Cardiac septum (tissue), 1 donor: ENCODE results near the gene CDH24. TPM values are rescaled to one million over a fixed set of nuclear protein-coding genes. Genes with fewer than 3 reads are reported as not detected.

Source experiments
- DNase-seq: peaks from one replicate; pipeline ENCODE4 v3.0.0-alpha.2; 2020; ENCODE audit warnings: low spot score
- intact Hi-C: fragments of 100-400 bp; cut with DNase I; formaldehyde crosslinking; loops from one replicate; pipeline ENCODE4 v1.14.0; 2022
- total RNA-seq: library from RNA; stranded (reverse); fragmentation: NEBNext Ultra II Directional; extraction: Animal tissue kit (Norgen Biotek cat#: 25700); gene quantifications from one replicate; pipeline ENCODE4 v1.2.1, GENCODE V29; 2021
- donor health status: DM: no; HTN: no; CAD: no.

The CDH24 gene
- total RNA-seq, 1 donor from 2014 or later: 2.6 TPM

DNA sequence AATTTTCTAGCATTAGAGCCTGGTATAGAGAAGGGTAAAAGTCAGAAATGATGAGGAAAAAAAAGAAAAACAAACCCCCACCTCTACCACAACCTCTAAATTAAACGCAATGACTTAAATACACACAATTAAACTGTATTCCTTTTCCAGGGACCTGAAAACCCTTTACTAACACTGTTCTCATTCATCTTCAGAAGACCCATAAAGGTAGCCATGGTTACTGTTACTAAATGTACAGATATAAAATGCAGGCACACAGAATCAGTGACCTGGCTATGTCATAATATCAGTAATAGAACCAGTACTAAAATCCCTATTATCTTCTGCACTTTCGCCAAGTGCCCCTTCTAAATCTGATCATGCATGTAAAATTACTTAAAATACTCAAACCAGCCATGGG lies 36.2 kb upstream of the CDH24 start:
- no peak for DNase-seq
- intact Hi-C loops: loop anchor here (10.0 kb wide), 2 partner anchors 211 to 461 kb away; partner anchors contain the start of genes BCL2L2, PPP1R3E, THTPA and ZFHX2

DNA sequence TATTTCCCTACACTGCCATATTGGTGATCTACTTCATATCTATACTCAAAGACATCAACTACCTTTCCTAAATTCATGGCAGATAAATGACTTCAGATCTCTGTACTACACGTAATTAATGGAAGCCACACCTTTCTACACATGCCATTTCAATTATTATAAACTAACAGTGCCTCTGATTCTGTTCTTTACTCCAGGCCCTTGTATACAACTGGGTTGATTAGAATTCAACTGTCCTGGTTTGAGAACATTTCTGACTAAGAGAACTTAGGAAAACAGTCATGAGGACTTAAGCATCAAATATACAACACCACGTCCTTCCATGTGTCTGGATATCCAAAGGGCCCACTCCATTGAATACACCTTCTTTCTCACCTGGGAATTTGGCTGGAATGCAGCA lies 35.8 kb upstream of the CDH24 start:
- DNase-seq: no peak
- intact Hi-C loops: loop anchor here (10.0 kb wide), 2 partner anchors 212 to 462 kb away; partner anchors contain the start of genes BCL2L2, PPP1R3E, THTPA and ZFHX2

DNA sequence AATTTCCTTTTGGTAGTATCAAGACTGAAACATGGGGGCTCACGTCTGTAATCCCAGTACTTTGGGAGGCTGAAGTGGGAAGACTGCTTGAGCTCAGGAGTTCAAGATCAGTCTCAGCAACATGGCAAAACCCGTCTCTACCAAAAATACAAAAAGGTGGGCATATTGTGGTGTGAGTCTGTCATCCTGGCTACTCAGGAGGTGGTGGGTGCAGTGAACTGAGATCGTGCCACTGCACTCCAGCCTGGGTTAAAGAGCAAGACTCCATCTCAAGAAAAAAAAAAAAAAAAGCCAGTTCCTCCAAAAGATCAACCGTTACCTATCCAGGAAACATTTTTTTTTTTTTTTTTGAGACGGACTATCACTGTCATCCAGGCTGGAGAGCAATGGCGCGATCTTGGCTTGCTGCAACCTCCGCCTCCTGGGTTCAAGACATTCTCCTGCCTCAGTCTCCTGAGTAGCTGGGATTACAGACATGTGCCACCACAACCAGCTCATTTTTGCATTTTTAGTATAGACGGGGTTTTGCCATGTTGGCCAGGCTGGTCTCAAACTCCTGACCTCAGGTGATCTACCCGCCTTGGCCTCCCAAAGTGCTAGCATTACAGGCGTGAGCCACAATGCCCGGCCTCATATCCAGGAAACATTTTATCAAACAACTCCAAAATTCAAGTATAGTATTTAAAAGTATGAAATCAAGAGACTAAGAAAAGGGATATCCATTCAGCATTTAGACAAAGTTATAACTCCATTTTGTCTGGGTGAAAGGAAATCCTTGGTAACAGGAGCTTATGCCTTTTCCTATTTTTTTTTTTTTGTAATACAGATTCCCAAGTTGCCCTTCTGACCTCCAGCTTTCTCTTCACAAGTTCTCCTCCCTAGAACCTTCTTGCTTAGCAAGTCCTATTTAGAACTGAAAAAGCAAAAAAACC lies 34.2 kb upstream of the CDH24 start:
- intact Hi-C loops: loop anchor here (10.0 kb wide), 2 partner anchors 213 to 463 kb away; partner anchors contain the start of genes BCL2L2, PPP1R3E, THTPA and ZFHX2
- no peak for DNase-seq

DNA sequence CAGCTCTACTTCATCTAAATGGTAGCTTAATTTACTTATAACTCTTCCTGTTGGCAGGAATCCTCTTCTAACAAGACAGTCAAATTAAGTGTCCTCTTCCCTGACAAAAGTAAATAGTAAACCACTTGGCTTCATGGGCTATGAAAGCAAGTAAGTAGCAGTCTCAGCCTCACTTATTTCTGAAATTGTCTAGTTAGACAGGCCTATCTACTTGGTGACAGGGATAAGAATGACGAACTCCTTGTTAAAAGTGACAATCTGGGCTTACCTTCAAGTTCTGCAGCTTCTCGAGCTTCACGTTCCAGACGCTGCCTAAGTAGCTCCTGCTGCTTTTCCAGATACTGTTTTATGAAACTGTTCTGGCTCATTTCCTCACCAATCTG lies 32.9 kb upstream of the CDH24 start:
- intact Hi-C loops: loop anchor here (10.0 kb wide), 2 partner anchors 215 to 465 kb away; partner anchors contain the start of genes BCL2L2, PPP1R3E, THTPA and ZFHX2
- no peak for DNase-seq

DNA sequence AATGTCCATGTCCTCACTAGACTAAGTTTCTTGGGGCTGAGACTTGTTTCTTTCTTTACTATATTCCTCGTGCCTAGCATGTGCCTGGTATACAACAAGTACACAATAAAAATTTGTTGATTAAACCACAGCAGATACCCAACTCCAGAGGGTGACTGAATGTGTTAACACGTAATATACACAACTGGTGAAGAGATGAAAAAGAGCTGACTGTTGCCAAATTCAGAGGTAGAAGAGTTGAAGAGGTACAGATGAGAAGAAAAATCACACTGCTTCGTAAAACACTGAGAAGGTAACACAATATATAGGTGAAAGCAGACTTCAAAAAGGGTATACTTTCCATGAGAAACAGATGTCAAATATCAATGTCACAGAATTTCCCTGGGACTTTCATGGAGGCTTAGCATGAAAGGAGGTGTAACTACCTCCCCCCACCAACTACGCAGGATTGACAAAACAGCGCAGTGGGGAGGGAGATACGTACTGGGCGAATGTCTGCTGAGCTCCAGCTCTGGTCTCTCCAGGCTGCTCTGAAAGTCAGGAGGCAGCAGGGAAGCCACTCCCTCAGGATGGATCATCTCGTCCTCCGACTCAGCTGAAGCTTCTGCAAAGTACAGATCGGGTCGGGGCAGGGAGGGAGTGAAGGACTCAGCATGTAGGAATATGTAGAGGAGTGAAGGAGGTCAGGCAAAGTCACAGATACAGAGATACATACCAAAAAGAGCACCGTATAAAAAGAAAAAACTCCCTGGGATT lies 32.4 kb upstream of the CDH24 start:
- DNase-seq: no peak
- intact Hi-C loops: loop anchor here (10.0 kb wide), 2 partner anchors 215 to 465 kb away; partner anchors contain the start of genes BCL2L2, PPP1R3E, THTPA and ZFHX2

DNA sequence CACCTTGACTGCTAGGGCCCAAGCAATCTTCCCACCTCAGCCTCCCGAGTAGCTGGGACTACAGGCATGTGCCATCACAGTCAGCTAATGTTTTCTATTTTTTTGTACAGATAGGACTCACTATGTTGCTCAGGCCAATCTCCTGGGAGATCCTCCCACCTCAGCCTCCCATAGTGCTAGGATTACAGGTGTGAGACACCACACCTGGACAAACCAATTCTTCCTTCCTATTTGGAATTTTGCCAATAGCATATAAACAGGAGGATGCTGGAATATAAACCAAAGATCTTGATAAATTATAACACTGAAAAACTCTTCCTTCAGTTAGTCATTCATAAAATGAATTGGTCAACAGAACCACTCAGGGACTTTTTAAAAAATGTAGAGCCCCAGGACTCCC lies 29.2 kb upstream of the CDH24 start:
- DNase-seq: no peak
- intact Hi-C loops: no loop called here

DNA sequence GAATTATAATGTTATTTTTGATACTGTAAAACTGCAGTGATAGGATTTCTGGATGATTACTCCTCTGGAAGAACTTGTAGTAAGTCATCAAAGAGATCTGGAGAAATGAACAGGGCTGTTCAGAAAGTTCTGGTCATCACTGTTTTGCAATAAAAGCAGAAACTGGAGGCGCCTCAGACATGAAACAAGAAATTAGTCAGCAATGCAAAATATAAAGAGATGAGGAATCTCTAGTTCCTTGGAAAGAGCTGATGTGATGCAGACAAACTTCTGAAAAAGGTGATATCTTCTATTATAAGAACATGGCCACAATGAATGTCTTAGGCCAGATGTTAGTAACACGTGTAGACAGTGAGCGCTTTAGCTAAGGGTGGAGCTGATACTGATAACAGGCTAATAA lies 28.1 kb upstream of the CDH24 start:
- DNase-seq: no peak
- intact Hi-C loops: no loop called here

DNA sequence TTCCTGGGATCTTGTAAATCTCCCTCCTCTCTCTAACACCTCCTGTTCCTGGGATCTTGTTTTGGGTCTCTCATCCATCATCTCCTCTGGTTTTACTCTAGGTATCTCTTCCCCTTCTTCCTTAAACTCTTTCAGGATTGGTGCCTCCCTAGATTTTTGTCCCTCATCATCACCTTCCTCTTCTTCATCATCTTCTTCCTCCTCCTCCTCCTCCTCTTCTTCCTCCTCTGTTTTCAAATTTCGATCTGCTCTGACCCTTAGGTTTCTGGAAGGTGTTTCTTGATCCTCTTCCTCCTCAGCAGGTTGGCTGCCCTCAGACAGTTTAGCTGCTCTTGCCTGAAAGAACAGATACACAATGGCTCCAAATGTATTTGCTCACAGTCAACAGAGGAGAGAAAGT lies 23.2 kb upstream of the CDH24 start:
- intact Hi-C loops: no loop called here
- DNase-seq: no peak

DNA sequence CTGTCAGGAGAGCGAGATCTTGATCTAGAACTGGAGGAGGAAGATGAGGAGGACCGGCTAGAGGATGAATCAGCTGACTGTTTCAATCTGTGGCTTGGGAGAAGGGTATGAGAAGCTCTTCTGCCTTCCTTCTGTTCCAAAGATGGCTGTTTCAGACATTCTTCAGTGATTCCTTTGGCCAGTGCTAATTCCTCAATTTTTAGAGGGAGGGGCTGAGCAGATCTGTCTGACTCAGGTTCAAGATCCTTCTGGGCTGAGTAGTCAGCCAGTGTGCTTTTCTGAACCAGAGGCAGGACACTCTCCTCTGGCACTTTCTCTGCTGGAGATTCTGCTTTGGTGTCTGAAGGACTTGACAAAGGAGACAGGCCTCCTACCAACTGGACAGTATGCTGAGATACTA lies 22.4 kb upstream of the CDH24 start:
- no peak for DNase-seq
- intact Hi-C loops: no loop called here

DNA sequence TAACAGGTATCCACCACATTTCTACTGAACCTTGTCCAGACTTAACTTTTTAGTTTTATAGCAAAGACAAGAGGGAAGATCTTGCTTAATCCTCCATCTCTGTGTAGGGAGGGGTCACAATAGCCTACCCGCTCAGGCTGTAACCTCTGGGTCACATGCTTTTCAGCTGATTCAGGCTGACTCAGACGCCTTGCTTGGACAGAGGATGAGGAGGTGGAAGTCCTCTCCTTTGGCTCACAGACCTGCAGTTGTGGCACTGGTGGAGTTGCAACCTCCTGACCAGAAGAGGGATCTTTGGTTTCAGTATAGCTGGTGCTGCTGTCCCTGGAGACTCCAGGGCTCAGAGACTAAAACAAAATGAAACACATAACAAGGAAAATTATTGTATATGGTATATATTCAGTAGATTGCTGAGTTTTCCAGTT lies 21.4 kb upstream of the CDH24 start:
- intact Hi-C loops: no loop called here
- DNase-seq: peak; percentile 86

DNA sequence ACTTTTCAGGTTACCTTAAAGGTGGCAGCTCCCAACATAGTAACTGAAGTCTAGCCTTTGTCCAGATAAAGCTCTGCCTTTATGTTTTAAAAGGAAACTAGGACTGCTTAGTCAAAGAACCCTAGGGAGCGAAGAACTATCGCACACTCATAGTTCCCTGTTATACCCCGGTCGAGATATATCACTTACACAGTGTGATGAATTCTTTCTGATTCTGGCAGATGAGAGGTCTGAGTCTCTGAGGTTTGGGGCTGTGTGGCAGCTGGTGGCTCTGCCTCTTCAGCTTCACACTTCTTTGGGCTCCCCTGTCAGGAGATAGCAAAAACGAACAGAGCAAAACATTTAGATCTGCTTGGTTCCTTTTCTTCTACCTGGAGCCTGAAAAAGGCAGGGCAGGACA lies 20.6 kb upstream of the CDH24 start:
- intact Hi-C loops: no loop called here
- no peak for DNase-seq

DNA sequence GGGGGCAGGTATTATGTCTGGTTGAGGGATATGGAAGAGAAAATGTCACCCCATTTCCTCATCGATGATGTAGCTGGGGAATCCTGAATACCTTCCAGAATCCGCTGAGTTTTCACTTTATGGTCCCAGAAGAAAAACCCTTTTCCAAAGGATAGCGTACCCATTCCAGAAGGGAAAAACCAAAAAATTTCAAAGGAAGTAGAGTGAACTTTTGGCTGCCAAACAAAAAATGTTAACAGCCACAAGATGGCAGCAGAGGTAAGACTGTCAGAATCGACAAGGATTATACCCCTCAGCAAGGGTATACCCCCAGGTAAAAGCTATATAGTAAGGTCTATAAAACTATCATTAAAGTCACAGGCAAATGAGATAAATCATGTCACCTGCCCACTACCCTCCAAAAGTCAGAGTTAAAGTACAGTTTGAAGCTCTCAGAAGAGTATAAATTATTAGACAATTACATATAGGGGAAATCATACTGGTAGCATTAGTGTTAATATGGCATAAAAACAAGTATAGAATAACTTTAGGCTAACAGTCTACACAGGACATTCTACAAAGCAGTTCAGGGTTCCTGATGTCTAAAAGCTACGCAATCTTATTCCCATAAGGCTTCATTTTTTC lies 19.6 kb upstream of the CDH24 start:
- intact Hi-C loops: no loop called here
- DNase-seq: no peak

DNA sequence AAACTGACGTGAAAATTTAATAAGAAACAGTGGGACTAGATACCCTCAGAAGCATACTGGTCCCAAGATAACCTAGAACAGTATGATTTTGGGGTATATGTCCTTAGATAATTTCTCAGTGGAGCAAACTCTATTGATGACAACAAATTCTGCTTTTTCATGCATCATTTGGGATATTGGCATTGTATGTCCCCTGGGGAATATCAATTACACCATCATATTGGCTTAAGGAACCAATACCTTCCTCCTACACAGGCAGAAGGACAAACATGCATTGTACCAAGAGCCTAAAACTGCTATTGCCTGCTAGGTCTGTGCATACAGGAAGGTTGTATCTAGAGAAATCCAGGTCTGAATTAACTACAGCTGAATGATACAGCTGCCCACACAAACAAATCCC lies 17.6 kb upstream of the CDH24 start:
- intact Hi-C loops: no loop called here

DNA sequence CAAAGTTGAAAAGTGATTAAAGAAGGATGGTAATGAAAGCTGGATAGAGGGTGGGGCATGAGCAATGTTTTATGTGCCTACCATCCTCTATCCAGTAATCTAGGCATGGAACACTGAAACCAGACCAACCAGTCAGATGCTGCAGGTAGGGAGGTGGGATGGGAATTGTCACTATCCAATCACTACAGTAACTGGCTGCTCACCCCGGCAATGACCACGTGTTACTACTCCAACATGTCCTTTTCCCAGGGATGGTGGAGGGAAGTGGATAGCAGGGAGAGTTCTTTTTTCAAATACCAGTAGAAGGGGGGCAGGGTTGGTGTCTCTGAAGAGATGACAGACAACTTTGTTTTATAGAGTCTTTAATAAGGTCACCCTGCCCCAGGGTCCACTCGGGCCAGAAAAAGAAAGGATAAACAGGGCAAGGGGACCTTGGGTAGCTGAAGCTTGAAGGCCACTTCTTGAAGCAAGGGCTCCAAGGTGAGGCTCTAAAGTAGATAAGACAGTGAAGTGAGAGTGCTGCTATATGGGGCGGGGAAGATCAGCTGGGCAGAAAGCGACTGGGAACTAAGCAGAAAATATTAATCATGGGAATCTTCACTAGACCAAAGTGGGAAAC lies 14.7 kb upstream of the CDH24 start:
- DNase-seq: no peak
- intact Hi-C loops: no loop called here

More for the DNA sequence above, 17.6 kb upstream of the CDH24 start:
- DNase-seq: no peak

DNA sequence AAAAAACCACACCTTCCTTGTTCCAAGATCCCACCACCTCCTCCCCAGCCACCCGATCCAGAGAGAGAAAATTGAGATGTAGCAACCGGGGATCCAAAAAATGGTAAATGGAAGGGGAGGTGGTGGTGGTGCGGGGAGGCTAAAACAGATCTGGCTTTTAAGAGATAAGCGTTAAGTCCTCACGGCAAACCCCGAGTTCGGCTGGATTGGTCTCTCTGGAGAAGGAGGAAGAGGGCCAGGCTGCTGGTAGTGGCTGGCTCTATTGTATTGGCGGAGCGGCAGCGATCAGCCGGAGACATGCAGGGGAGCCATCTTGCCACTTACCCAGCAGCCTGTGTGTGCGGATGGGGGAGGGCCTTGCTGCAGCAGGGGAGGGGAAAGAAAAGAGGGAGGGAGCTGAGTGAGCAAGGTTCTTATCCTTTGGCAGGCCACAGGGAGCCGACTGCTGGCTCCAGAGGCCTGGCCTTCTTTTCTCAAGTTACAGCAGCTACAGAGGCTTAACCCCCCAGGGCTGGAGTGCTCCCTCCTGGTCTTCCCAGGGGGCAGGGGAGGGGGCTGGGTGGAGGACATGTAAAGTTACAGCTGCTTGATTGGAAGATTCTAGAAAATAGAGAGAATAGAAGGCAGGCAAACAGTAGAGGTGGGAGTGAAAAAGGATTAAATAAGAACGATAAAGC lies 14.1 kb upstream of the CDH24 start:
- intact Hi-C loops: no loop called here
- DNase-seq: peak; percentile 93

DNA sequence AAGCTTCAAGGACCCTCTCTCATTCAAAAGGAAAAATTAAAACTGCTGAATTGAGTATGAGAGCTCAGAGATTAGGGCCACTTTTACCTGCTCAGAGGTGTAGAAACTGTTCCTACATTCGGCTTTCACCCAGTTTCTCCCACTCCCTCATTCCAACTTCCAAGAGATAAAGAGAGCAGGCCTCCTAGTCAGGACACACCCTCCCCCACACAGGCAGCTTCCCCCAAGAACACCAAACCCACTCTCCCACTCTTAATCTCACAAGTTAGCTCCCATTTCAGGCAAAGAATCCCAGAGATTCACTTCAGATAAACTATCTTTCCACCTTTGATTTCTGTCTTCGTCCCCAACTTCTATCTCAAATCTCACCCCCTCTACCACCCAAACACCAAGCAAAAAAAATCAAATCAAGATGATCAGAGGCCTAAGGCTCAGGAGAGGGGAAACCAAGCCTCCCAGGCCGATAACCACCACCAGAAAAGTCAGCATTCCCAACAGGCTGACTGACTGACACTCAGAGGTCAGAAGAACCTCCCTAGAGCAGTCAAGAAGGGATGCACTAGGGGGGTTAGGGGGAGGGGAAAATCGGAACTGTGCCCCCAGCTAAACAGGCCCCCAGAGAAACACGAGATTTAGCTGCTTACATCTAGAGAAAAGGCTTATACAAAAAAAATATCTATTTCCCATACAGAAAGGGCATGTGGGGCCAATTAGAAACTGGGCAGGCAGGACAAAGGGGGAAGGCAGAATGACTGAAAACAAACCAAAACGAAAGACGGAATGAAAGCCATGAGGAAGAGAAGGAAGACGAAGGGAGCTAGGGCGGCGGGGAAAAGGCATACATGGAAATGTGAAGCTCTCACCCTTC lies 13.2 kb upstream of the CDH24 start:
- intact Hi-C loops: no loop called here
- DNase-seq: no peak

DNA sequence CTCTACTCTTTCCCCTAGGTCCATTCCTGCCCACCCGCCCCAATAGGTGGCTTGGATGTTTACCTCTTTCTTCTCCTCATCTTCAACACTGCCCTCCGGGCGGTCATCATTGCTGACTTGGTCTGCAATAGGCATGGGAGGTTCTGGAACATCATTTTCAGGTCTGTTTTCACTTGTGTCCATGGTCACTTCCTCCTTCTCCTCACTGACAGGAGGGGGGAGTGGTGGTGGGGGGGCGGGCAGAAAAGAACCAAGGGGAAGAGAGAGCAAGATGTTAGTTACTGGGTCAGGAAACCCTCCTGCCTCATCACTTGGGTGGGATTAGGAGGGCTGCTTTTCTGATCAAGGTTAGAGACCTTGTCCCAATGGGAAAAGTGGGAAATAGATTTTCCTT lies 12.1 kb upstream of the CDH24 start:
- DNase-seq: no peak
- intact Hi-C loops: no loop called here

DNA sequence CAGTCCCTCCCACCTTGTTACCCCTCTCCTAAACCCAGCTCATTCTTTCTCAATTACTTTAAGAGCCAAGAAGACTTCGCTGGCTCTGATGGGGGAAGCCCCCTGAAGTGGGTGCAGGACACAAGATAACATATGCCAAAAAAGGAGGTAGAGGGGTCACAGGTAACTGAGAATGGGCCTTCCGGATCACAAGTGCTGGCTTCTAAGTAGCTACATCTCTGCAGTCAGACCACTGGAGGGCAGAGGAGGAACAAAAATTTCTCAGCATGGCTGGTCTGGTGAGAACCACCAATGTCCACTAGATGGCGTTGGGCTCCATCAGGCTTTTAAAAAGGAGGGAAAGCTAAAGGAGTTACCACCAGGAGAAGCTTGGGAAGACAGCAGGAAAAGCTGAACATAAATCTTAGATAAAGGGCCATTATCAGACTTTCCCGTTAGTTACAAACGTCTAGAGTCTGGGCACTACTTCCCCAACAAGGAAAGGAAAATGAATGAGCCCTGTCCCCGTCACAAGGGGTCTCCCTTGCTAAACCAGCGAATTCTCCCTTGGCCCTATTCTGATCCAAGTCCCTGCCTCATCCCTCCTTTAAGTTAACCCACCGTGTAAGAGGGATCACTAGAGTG lies 11.6 kb upstream of the CDH24 start:
- intact Hi-C loops: no loop called here

More for the DNA sequence above, 11.6 kb upstream of the CDH24 start:
- DNase-seq: no peak
